Astrocyte of the spinal cord (primary cell): ENCODE results near the gene CTDSP1.

Source experiments
- DNase-seq: peaks from one replicate; pipeline ENCODE4 v3.0.0; 2011; ENCODE audit warnings: low read depth, low spot score
- H3K4me3 ChIP-seq: 2 replicates; pipeline ENCODE4 v1.5.1; 2011; ENCODE audit warnings: low read depth, mild to moderate bottlenecking, low read length, moderate library complexity
- in situ Hi-C: cut with HindIII; loops from 2 replicates; pipeline ENCODE4 v1.10.0; 2017; ENCODE audit warnings: low sequenced_read_pairs
- TF ChIP-seq, protein P1 (sequence below): IDR thresholded peaks from 2 replicates; pipeline ENCODE4 v1.5.1; 2012; ENCODE audit warnings: low read depth, mild to moderate bottlenecking, low read length, inconsistent platforms

CTDSP1 gene

DNA sequence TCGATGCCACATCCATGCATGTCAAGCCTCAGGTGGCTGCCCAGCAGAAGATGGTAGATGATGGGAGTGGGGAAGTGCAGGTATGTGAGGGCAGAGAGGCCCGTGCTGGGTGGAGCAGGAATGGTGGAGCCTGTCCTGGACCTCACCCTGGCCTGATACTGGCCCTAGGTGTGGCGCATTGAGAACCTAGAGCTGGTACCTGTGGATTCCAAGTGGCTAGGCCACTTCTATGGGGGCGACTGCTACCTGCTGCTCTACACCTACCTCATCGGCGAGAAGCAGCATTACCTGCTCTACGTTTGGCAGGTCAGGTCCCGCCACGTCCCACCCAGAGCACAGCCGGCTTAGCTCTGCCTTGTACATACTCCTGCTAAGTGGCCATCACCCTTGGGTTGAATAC is 32.2 kb downstream of the CTDSP1 start:
- TF ChIP-seq, protein P1, sequence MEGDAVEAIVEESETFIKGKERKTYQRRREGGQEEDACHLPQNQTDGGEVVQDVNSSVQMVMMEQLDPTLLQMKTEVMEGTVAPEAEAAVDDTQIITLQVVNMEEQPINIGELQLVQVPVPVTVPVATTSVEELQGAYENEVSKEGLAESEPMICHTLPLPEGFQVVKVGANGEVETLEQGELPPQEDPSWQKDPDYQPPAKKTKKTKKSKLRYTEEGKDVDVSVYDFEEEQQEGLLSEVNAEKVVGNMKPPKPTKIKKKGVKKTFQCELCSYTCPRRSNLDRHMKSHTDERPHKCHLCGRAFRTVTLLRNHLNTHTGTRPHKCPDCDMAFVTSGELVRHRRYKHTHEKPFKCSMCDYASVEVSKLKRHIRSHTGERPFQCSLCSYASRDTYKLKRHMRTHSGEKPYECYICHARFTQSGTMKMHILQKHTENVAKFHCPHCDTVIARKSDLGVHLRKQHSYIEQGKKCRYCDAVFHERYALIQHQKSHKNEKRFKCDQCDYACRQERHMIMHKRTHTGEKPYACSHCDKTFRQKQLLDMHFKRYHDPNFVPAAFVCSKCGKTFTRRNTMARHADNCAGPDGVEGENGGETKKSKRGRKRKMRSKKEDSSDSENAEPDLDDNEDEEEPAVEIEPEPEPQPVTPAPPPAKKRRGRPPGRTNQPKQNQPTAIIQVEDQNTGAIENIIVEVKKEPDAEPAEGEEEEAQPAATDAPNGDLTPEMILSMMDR, result no peak
- H3K4me3 ChIP-seq, result no peak overlapping the region
- DNase-seq, result no peak
- in situ Hi-C loops, result no loop called here

DNA sequence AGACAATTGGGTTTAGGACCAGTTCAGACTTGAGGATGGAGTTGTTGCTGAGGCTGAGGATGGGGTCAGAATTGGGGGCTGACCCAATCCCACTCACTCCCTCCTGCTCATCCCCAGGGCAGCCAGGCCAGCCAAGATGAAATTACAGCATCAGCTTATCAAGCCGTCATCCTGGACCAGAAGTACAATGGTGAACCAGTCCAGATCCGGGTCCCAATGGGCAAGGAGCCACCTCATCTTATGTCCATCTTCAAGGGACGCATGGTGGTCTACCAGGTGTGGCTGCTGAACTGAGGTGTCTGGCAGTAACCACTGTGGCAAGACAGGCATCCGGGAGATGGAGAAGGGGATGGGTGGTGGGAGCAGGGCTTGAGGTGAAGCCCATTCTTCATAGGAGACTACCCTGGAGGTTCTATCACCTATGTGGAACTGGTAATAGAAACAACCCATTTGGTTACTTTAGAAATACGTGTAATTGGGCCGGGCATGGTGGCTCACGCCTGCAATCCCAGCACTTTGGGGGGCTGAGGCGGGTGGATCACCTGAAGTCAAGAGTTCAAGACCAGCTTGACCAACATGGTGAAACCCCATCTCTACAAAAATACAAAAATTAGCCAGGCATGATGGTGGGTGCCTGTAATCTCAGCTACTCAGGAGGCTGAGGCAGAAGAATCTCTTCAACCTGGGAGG is 33.2 kb downstream of the CTDSP1 start:
- in situ Hi-C loops, result no loop called here
- TF ChIP-seq, protein P1, result no peak
- no peak overlapping the region for H3K4me3 ChIP-seq
- DNase-seq, result no peak

DNA sequence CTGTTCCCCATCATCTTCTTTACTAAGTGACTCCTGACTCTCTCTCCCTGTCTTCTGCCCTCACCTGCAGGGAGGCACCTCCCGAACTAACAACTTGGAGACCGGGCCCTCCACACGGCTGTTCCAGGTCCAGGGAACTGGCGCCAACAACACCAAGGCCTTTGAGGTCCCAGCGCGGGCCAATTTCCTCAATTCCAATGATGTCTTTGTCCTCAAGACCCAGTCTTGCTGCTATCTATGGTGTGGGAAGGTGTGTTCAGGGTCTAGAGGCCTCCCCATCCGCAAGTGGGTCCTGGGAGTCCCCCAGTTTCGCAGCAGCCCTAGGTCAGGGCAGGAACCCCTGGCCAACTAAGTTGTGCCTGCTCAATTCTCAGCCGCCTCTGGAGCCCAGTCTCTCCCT is 34.8 kb downstream of the CTDSP1 start:
- H3K4me3 ChIP-seq, result no peak overlapping the region
- DNase-seq, result no peak
- in situ Hi-C loops, result no loop called here
- TF ChIP-seq, protein P1, result no peak

DNA sequence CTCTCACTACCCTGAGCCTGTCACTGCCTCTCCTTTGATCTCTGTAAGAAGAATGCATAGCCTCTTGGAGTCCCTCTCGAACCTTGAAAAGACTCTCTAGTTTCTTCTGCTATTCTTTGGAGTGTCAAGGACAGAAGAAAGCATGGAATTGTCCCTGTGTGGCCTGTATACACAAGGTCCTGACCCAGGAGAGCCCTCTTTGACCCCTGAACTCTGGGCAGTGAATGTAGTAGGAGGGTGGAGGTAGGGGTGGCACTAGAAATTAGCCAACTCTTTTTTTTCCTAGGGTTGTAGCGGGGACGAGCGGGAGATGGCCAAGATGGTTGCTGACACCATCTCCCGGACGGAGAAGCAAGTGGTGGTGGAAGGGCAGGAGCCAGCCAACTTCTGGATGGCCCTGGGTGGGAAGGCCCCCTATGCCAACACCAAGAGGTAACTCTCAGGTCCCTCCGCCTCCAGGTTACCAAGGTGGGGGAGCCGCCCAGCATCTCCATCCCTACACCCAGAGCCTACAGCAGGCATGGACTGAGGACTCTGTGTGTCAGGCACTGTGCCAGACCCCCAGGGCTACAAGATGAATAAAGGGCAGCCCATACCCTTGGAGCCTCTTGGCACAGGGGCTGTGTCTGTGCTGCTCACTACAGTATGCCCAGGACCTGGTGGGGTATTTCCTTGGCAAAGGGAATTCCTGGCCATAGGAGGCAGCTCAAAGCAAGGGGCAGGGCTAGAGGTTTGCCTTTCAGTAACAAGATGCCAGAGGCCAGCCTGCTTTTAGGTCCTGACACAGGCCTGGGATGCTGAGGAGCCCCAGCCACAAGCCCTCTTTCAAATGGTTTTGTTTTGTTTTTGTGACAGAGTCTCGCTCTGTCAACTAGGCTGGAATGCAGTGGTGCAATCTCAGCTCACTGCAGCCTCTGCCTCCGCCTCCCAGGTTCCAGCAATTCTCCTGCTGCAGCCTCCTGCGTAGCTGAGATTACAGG is 35.6 kb downstream of the CTDSP1 start:
- no peak overlapping the region for H3K4me3 ChIP-seq
- no peak for DNase-seq
- in situ Hi-C loops, result no loop called here
- TF ChIP-seq, protein P1, result no peak

DNA sequence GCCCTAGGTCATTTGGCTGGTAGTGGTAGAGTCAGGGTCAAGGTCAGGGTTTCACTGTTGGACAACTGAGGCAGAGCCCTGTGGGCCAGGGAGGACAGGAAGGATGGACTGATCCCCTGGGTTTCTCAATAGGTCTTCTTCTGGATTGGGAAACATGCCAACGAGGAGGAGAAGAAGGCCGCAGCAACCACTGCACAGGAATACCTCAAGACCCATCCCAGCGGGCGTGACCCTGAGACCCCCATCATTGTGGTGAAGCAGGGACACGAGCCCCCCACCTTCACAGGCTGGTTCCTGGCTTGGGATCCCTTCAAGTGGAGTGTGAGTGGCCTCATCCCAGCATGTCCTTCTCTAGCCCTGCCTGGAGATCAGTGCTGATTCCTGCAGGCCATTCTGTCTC is 37.3 kb downstream of the CTDSP1 start:
- in situ Hi-C loops, result no loop called here
- DNase-seq, result no peak
- no peak overlapping the region for H3K4me3 ChIP-seq
- TF ChIP-seq, protein P1, result no peak

DNA sequence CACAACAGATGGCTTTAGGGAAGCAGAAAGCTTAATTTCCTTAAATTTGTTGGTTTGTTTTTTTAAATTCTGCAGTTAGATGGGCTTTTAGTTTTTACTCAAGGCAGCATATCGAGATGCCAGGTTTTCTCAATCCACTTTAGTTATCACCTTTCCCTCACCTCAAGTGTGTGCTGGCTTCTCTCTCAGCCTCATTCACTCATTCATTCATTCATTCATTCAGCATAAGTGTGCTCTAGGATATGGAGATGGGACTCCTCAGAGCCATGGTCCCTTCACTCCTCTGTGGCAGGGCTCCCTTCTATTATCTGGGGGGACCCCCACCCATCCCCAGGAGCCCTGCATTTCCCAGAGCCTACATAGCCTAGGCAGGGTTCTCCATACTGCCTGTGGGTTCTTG is 38.3 kb downstream of the CTDSP1 start:
- in situ Hi-C loops, result no loop called here

More for the DNA sequence above, 38.3 kb downstream of the CTDSP1 start:
- DNase-seq, result no peak
- H3K4me3 ChIP-seq, result no peak overlapping the region
- TF ChIP-seq, protein P1, result no peak
